Endothelial cell of umbilical vein (primary cell): Measurements from ENCODE around the gene KIF26B. TPM values are rescaled to one million over a fixed set of nuclear protein-coding genes. Genes with fewer than 3 reads are reported as not detected.

ENCODE experiments used
- BruUV-seq: library from RNA; stranded (reverse); fragments of 400-500 nt; replicated peaks from 2 replicates; lab custom pipeline; 2021; lab: Mats Ljungman, UMichigan
- CTCF ChIA-PET: fragments of 300-600, 350-600 bp; sonication (Branson Sonifier 250); formaldehyde crosslinking; loops from one replicate; lab custom pipeline; 2021; ENCODE audit warnings: antibody characterized with exemption, inconsistent platforms; lab: Charles Lee
- POLR2A ChIA-PET: fragments of 300-600, 350-600 bp; sonication (Branson Sonifier 250); formaldehyde crosslinking; loops from one replicate; lab custom pipeline; 2021; ENCODE audit warnings: antibody characterized with exemption, inconsistent platforms; lab: Charles Lee
- DNase-seq: peaks from one replicate; pipeline ENCODE4 v3.0.0-alpha.2; 2011; ENCODE audit warnings: low read depth, low spot score
- FAIRE-seq: peaks from 2 replicates; lab custom pipeline; 2011; peaks lifted over from hg19 to GRCh38; lab: Jason Lieb, UNC
- H2AFZ ChIP-seq: 2 replicates; pipeline ENCODE4 v1.6.0; 2012; ENCODE audit warnings: low read depth, low read length, control low read depth, inconsistent platforms
- H3K27ac ChIP-seq: 2 replicates; pipeline ENCODE4 v1.5.1; 2011; ENCODE audit warnings: low read depth, mild to moderate bottlenecking, control low read depth, low read length, moderate library complexity; ENCODE audit not compliant: insufficient read depth
- H3K27me3 ChIP-seq, 2 experiments: 2 replicates each; pipeline versions ENCODE4 v1.6.0 to v1.6.1; 2011; ENCODE audit warnings: low read length in 2 of 2, mixed read lengths in 1 of 2; ENCODE audit not compliant: control insufficient read depth in 2 of 2, insufficient read depth in 2 of 2
- H3K36me3 ChIP-seq, 2 experiments: 2 replicates in 1 of 2; 3 replicates in 1 of 2; pipeline ENCODE4 v1.5.1; 2011; ENCODE audit warnings: low read length in 2 of 2, mild to moderate bottlenecking in 1 of 2, moderate library complexity in 1 of 2; ENCODE audit not compliant: control insufficient read depth in 2 of 2, insufficient read depth in 2 of 2; ENCODE audit errors: extremely low read depth in 1 of 2
- H3K4me1 ChIP-seq: 3 replicates; pipeline ENCODE4 v1.5.1; 2011; ENCODE audit warnings: mild to moderate bottlenecking, low read length; ENCODE audit not compliant: control insufficient read depth, insufficient read depth; ENCODE audit errors: extremely low read depth
- H3K4me2 ChIP-seq: 2 replicates; pipeline ENCODE4 v1.6.1; 2011; ENCODE audit warnings: low read length, control low read depth, mixed read lengths; ENCODE audit not compliant: insufficient read depth
- H3K4me3 ChIP-seq, 3 experiments: fragments of 200-600 bp in 1 of 3; sonication (generic), shearing (Covaris generic) in 1 of 3; replicated peaks in 1 of 3; 2 replicates each; pipeline ENCODE4 v1.5.1; 2011 to 2016; ENCODE audit warnings: control low read depth in 3 of 3, low read length in 3 of 3, mild to moderate bottlenecking in 2 of 3, inconsistent platforms in 1 of 3, low read depth in 1 of 3, moderate library complexity in 1 of 3; ENCODE audit not compliant: insufficient read depth in 1 of 3
- H3K79me2 ChIP-seq: 2 replicates; pipeline ENCODE4 v1.6.0; 2012; ENCODE audit warnings: low read length, inconsistent platforms; ENCODE audit not compliant: control insufficient read depth, insufficient read depth
- H3K9ac ChIP-seq: replicated peaks from 2 replicates; pipeline ENCODE3; 2011; ENCODE audit warnings: low read length, control low read depth; ENCODE audit not compliant: insufficient read depth; ENCODE audit errors: extremely low read depth
- H3K9me1 ChIP-seq: replicated peaks from 3 replicates; pipeline ENCODE4 v1.6.0; 2011; ENCODE audit warnings: mild to moderate bottlenecking, low read length; ENCODE audit not compliant: control insufficient read depth, insufficient read depth; ENCODE audit errors: extremely low read depth
- H3K9me3 ChIP-seq: replicated peaks from 2 replicates; pipeline ENCODE4 v1.5.1; 2012; ENCODE audit warnings: low read length, inconsistent platforms; ENCODE audit not compliant: control insufficient read depth, insufficient read depth
- H4K20me1 ChIP-seq: replicated peaks from 2 replicates; pipeline ENCODE3; 2011; ENCODE audit warnings: mild to moderate bottlenecking, low read length; ENCODE audit not compliant: control insufficient read depth, insufficient read depth; ENCODE audit errors: extremely low read depth
- CTCF ChIP-seq, 2 donors: IDR thresholded peaks; 1 replicate in 1 of 2; 2 replicates in 1 of 2; pipeline ENCODE4 v1.5.1; 2011; ENCODE audit warnings: low read length in 2 of 2, mild to moderate bottlenecking in 2 of 2, moderate library complexity in 2 of 2, control low read depth in 1 of 2, inconsistent platforms in 1 of 2, low read depth in 1 of 2; ENCODE audit not compliant: insufficient read depth in 1 of 2; ENCODE audit errors: extremely low read depth in 1 of 2
- EZH2 ChIP-seq: IDR thresholded peaks from 2 replicates; pipeline ENCODE4 v1.6.1; 2012; ENCODE audit warnings: borderline replicate concordance, low read depth, mild to moderate bottlenecking, moderate library complexity, low read length, inconsistent platforms; ENCODE audit not compliant: severe bottlenecking
- FOS ChIP-seq: IDR thresholded peaks from 2 replicates; pipeline ENCODE4 v1.6.1; 2011; ENCODE audit warnings: mild to moderate bottlenecking, low read length, moderate library complexity, borderline replicate concordance; ENCODE audit not compliant: insufficient read depth
- GATA2 ChIP-seq: IDR thresholded peaks from 2 replicates; pipeline ENCODE4 v1.7.0; 2011; ENCODE audit warnings: low read depth, mild to moderate bottlenecking, moderate library complexity, mixed read lengths, low read length; ENCODE audit not compliant: insufficient read length, insufficient read depth
- JUN ChIP-seq: IDR thresholded peaks from 2 replicates; pipeline ENCODE4 v1.6.1; 2011; ENCODE audit warnings: borderline replicate concordance, low read depth; ENCODE audit not compliant: insufficient read length, insufficient read depth
- MAX ChIP-seq: IDR thresholded peaks from 2 replicates; pipeline ENCODE4 v1.6.1; 2011; ENCODE audit not compliant: insufficient read depth, insufficient read length
- MYC ChIP-seq: IDR thresholded peaks from one replicate; pipeline ENCODE4 v1.6.1; 2011; ENCODE audit warnings: mild to moderate bottlenecking, low read depth, low read length
- POLR2A ChIP-seq: IDR thresholded peaks from 2 replicates; pipeline ENCODE4 v1.6.1; 2012; ENCODE audit warnings: low read depth, mild to moderate bottlenecking, control low read depth, low read length
- POLR2AphosphoS5 ChIP-seq: IDR thresholded peaks from 2 replicates; pipeline ENCODE4 v1.6.1; 2012; ENCODE audit warnings: low read depth, mild to moderate bottlenecking, control low read depth, low read length, moderate library complexity; ENCODE audit not compliant: insufficient read depth
- dilution Hi-C: fragments of 300-500 bp; cut with MboI; formaldehyde crosslinking; loops from one replicate; pipeline ENCODE4 v1.15.0; 2019; ENCODE audit warnings: low sequenced_read_pairs; ENCODE audit not compliant: extremely low pct_ligation_motif_present
- intact Hi-C: fragments of 100-400 bp; cut with micrococcal nuclease; formaldehyde crosslinking; loops from one replicate; pipeline ENCODE4 v1.10.0; 2022
- polyA plus RNA-seq, 4 experiments: library from polyadenylated mRNA; depleted of rRNA in 3 of 4; stranded (reverse) in 3 of 4; unstranded in 1 of 4; fragments of >200 nt; gene quantifications; 2 replicates each; pipeline versions ENCODE4 v1.2.1 to v1.2.3, GENCODE V29; 2011 to 2012; ENCODE audit warnings: missing spikeins in 1 of 4
- total RNA-seq: library from RNA; stranded (reverse); gene quantifications from 2 replicates; pipeline ENCODE4 v1.2.3, GENCODE V29; 2021

The KIF26B gene
- total and polyA plus RNA-seq, 2 donors (not counting 3 experiments of a cell fraction or from before 2014, with no cell fraction given): 0.04 to 0.49 TPM

- H3K27me3 ChIP-seq: no peaks in the 10 kb centered on the region
- TF ChIP-seq JUN (no peak), EZH2 (no peak), POLR2AphosphoS5 (no peak), MAX (no peak), FOS (no peak), GATA2 (no peak), POLR2A (no peak), CTCF (IDR thresholded peaks at IDR 0.05; ENCODE audit: extremely low read depth in 1 of 2, insufficient read depth in 1 of 2, low read depth in 1 of 2, low read length in 2 of 2) (no peak), MYC (no peak)
- H2AFZ ChIP-seq: no peak overlapping the region
- H3K9me3 ChIP-seq: no peaks in the 10 kb centered on the region
- no peaks in the 10 kb centered on the region for H4K20me1 ChIP-seq
- H3K4me1 ChIP-seq: no peaks in the 10 kb centered on the region
- FAIRE-seq (no peak), DNase-seq (no peak)
- no peak overlapping the region for H3K4me2 ChIP-seq
- H3K9me1 ChIP-seq: no peaks in the 10 kb centered on the region
- intact Hi-C loops: no loop called here
- no peaks in the 10 kb centered on the region for H3K79me2 ChIP-seq
- H3K9ac ChIP-seq: no peak overlapping the region
- H3K4me3 ChIP-seq: no peak overlapping the region
- dilution Hi-C loops: no loop called here
- BruUV-seq: no TSS peak
- ChIA-PET CTCF (no interaction called here), POLR2A (no interaction called here)
- no peak overlapping the region for H3K27ac ChIP-seq
- no peaks in the 10 kb centered on the region for H3K36me3 ChIP-seq
These were observed 328.5 kb downstream of the KIF26B start for GRCh38 chr1:245483247-245483646.
